ENCODE data around the gene UBA6.
"Not testable (repeated sequence)": the region's sequence is repeated elsewhere in the genome, so short reads cannot be mapped to it uniquely, and the experiment has no call there.

UBA6 gene

GRCh38 chr4:67714248-67714583 is 13.3 kb upstream of the UBA6 start:
- DNase-seq (ENCODE audit: insufficient read length, low spot score) (no peak), FAIRE-seq (no peak)

DNA sequence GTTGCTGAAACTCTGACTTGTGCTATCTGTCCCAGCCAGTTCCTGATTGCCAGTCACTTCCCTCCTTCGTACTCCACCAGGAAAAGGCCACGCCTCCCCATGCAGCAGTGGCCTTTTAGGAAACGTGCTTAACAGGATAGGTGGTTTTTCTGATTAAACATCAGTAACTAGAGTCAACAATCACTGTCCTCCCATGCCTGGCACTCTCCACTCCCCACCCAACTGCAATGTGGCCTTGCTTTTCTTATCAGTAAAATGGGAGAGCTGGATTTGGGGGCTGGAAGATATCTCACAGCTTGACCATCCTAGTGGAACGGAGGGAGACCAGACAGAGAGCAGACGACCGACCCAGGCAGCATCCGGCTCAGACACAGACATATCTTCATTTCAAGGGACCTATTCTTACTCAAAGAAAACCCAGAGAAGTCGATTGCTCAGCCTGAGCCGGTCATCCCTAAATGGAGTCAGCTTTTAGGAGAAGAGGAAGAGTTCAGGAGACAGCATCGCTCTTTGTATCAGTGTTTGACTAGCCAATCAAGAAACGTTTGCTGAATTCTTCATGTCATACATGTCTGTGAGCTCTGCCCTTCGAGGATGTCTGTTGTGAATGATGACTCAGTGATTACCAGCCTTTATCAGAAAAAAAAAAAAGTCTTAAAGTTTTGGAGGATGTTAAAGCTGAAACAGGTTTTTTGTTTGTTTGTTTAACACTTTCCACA is 12.7 kb upstream of the UBA6 start:
- no peak for DNase-seq (ENCODE audit: insufficient read length, low spot score)
- no peak for FAIRE-seq

GRCh38 chr4:67712650-67713528 is 11.9 kb upstream of the UBA6 start:
- FAIRE-seq (no peak), DNase-seq (ENCODE audit: insufficient read length, low spot score) (no peak)

DNA sequence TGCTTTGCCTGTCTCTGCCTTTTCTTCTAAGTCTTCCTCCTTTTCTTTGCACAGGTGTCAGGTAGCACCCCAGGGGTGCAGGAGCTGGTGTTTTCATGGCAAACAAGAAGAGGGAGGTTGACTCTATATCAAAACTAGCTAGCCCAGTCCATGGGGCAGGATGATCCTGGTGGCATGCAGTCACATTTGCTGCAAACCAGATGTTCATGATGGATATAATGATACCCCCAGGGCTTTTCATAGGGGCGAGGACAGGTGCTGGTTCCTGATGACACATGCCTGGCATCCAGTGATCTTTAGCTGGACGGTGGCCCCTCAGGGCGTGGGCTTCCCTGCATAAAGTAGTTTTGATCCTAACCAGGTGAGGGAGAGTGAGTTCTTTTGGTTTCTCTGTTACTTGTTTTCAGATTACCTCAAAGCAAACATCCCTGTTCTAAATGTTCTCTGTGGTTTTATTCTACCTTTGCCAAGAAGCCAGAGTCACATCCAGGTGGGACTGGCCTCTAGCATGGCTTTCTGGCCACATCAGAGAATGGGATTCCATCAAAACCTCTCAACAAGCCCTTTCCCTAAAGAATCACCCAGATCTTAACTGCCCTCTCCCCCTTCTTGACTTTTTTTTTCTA is 11.2 kb upstream of the UBA6 start:
- FAIRE-seq (no peak), DNase-seq (ENCODE audit: insufficient read length, low spot score) (no peak)

DNA sequence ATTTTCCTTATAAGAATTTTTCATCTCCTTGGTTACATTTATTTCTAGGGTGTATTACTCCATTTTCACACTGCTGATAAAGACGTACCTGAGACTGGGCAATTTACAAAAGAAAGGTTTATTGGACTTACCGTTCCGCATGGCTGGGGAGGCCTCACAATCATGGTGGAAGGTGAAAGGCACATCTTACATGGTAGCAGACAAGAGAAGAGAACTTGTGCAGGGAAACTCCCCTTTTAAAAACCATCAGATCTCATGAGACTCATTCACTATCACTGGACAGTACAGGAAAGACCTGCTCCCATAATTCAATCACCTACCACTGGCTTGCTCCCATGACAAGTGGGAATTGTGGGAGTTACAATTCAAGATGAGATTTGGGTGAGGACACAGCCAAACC is 5.7 kb upstream of the UBA6 start:
- FAIRE-seq; DNase-seq (ENCODE audit: insufficient read length, low spot score): not testable (repeated sequence)

GRCh38 chr4:67704843-67705242 is 3.9 kb upstream of the UBA6 start:
- no peak for DNase-seq (ENCODE audit: insufficient read length, low spot score)
- no peak for FAIRE-seq

DNA sequence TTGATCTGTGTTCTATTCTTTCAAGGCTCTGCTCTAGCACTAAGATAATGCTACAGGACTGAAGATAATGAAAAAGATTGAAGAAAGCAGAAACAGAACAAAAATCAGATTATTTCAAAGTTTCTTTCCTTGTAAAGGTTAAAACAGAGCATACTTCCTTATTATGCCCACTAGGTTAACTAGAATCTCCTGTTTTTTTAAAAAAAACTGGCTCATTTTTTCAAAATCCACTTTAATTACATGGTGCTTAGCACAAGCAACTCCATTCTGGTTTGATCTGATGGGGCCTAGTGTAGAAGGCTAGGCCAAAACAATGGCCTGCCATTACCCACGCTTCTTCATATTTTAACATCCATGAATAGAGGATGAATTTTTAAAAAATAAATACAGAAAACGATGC is 1.2 kb upstream of the UBA6 start:
- DNase-seq (ENCODE audit: insufficient read length, low spot score) (no peak), FAIRE-seq (no peak)

DNA sequence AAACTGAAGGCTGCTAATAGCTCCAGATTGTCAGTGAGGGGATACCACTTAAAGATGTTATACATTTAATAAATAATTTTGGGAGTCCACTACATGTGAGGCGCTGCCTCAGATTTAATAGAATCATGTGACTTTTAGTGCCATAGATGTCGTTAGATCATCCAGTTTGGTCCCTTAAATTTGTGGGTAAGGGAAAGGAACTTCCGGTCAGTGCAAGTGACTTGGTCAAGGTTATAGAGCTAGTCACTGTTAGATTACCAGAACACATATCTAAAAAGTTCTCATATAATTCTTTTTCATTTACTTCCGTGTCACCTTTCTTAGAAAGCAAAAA is 529 bp upstream of the UBA6 start:
- DNase-seq (ENCODE audit: insufficient read length, low spot score), result no peak

DNA sequence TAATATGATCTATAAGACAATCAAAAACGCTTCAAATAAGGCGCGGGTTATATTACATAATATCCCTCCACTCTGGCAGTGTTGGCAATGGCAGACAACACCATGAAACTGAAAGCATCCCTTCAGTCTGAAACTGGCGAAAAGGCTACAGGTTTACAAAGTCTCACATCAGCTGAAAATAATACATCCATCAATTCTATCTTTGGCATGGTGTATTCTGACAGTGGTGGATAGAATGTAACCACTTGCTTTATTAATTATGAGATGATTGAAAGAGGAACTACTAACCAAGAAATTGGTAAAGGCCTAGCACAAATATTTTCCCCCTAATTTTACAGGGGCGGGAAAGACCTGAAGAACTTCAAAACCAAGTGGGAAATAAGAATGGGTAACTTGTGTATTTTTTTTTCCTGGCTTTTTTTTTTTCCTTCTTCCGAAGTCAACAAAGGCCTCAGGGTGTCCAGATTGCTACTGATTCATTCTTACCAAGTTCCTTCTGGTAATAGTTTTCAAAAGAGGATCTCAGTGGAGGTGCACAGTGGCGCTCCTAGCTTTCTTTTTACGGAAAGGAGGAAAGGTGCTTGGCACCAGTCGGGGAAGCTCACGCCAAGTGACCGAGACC is 728 bp downstream of the UBA6 start:
- no peak for DNase-seq (ENCODE audit: insufficient read length, low spot score)
- FAIRE-seq, result no peak

More for the DNA sequence above, 529 bp upstream of the UBA6 start:
- FAIRE-seq, result no peak

GRCh38 chr4:67699603-67700002 is 1.4 kb downstream of the UBA6 start:
- DNase-seq (ENCODE audit: insufficient read length, low spot score), result no peak
- no peak for FAIRE-seq

- no peak for DNase-seq (ENCODE audit: insufficient read length, low spot score)
- no peak for FAIRE-seq
Measured at GRCh38 chr4:67697860-67698687, 2.9 kb downstream of the UBA6 start.

DNA sequence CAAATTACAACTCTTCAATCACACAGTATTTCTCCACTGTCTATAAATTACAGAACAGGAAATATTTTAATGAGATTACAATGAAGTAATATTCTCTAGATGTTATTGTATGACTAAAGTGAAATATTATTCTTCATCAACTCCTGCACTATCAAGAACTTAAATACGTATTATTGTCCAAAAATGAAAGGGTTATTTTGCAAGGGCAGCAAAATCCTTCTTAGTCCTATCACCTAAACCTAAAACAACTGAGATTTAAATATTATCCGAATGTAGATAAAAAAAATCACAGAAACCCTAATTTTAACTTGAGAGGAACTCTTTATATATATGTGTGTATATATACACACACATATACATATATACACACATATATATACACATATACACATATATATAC is 4.9 kb downstream of the UBA6 start:
- DNase-seq (ENCODE audit: insufficient read length, low spot score), result no peak
- no peak for FAIRE-seq

DNA sequence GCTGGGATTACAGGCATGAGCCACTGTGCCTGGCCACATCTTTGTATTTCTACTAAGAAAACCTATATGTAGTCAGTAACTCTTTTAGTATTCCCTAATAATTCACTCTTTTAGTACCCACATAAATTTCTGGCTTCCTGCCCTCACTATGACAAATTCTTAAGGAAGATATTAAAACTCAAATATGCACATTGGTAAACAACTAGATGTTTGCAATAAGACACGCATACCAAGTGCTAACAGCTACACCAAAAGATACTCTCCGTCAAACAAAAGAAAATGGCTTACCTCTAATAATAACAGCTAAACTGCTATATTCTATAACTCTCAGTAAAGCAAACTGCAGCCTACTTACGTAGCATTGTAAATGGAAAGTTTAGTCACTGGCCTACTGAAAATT is 6.3 kb downstream of the UBA6 start:
- no peak for DNase-seq (ENCODE audit: insufficient read length, low spot score)
- no peak for FAIRE-seq

GRCh38 chr4:67691328-67691727 is 9.6 kb downstream of the UBA6 start:
- DNase-seq (ENCODE audit: insufficient read length, low spot score) (no peak), FAIRE-seq (no peak)

DNA sequence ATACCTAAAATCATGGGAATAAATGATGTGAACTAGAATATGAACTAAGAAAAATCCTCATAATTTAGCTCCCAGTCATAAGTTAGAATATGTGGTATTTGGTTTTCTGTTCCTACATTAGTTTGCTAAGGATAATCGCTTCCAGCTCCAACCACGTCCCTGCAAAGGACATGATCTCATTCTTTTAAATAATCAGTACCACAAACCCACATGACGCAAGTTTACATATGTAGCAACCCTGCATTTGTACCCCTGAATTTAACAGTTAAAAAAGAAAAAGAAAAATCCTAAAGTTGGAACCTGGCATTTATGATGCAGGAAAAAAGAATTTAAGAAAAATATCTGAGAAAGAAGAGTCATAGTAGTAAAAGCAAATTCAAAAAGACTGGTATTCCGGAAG is 13.3 kb downstream of the UBA6 start:
- DNase-seq (ENCODE audit: insufficient read length, low spot score), result no peak
- no peak for FAIRE-seq

GRCh38 chr4:67685532-67685859 is 15.5 kb downstream of the UBA6 start:
- no peak for DNase-seq (ENCODE audit: insufficient read length, low spot score)
- no peak for FAIRE-seq

DNA sequence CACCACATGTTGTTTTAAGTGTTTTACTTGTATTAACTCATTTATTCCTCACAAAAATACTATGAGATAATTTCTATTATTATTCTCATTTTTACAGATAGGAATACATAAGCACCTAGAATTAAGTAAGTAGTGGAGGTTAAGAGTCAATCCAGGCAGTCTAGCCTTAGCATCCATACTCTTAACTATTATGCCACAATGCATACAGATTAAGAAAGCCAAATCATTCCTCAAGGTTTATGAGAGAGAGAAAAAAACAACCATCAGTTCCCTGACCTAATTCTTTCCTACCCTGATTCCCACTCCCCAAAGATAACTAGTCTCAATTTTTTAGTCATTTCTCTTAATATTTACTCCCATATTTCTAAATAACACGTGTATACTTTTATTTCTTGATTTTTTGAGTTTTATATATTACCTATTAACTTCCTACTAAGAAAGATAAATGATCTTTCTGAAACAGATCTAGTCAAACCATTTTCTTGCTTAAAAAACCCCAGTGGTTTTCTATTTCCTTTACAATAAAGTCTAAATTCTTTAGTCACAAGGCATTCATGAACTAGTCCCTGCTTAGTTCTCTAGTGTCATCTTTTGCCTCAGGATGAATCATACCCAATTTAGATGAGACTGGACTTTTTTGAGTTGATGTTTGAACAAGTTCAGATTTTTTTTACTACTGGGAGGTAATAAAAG is 16.0 kb downstream of the UBA6 start:
- no peak for DNase-seq (ENCODE audit: insufficient read length, low spot score)
- FAIRE-seq, result no peak

GRCh38 chr4:67682266-67682665 is 18.7 kb downstream of the UBA6 start:
- no peak for FAIRE-seq
- no peak for DNase-seq (ENCODE audit: insufficient read length, low spot score)

GRCh38 chr4:67680581-67681222 is 20.3 kb downstream of the UBA6 start:
- no peak for DNase-seq (ENCODE audit: insufficient read length, low spot score)
- no peak for FAIRE-seq

DNA sequence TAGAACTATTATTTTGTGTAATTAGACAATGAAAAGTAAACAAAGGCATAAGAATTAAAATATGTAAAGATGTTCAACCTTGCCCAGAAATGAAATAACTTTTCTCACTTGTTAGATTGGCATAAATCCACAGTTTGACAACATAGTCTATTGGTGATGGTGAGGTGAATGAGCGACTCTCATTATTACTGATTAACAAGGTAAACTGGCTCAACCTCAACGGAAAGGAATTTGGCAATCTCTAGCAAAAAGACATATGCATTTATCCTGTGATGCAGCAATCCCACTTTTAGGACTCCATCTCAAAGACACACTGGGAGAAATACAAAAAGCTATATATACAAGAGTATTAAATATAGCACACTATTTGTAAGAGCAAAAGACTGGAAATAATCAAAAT is 22.3 kb downstream of the UBA6 start:
- FAIRE-seq, result no peak
- DNase-seq (ENCODE audit: insufficient read length, low spot score), result no peak
